ENCODE data around the gene NFATC2IP.

- TF ChIP-seq CTCF (IDR thresholded peaks at IDR 0.05; ENCODE audit: low read length) (no peak), EZH2 (optimal IDR thresholded peaks at IDR 0.05; ENCODE audit: low read depth, low read length) (no peak), EZH2phosphoT487 (IDR thresholded peaks at IDR 0.05; ENCODE audit: low read length) (no peak)
Observed at GRCh38 chr16:28946681-28947080, 4.1 kb upstream of the NFATC2IP start.

All from MM.1S (cell line).